CD14-positive monocyte (primary cell): Measurements from ENCODE around the gene ALDOC. TPM values are rescaled to one million over a fixed set of nuclear protein-coding genes. Genes with fewer than 3 reads are reported as not detected.
A peak's percentile ranks its signal among the peaks of the same experiment; 100 is the strongest.

Experiments used
- DNase-seq, 3 donors: peaks; one replicate each; pipeline ENCODE4 v3.0.0-alpha.2; 2011 to 2022
- H2AFZ ChIP-seq: 2 replicates; pipeline ENCODE4 v1.6.0; 2012; ENCODE audit warnings: mild to moderate bottlenecking, low read depth, low read length, inconsistent platforms; ENCODE audit not compliant: insufficient read depth, poor library complexity, severe bottlenecking
- H3K27ac ChIP-seq, 2 donors: 1 replicate in 1 of 2; 2 replicates in 1 of 2; pipeline ENCODE4 v1.5.1; 2012 to 2013; ENCODE audit warnings: low read length in 2 of 2, control low read depth in 1 of 2, inconsistent platforms in 1 of 2, low read depth in 1 of 2, mild to moderate bottlenecking in 1 of 2
- H3K27me3 ChIP-seq, 2 donors: one replicate each; pipeline versions ENCODE4 v1.6.0 to v1.6.1; 2011 to 2013; ENCODE audit warnings: low read length in 2 of 2; ENCODE audit not compliant: control insufficient read depth in 2 of 2, insufficient read depth in 2 of 2
- H3K36me3 ChIP-seq, 2 donors: replicated peaks in 1 of 2; 1 replicate in 1 of 2; 2 replicates in 1 of 2; pipeline versions ENCODE4 v1.5.1 to v1.6.1; 2012 to 2013; ENCODE audit warnings: low read length in 2 of 2, control low read depth in 1 of 2, inconsistent platforms in 1 of 2, mild to moderate bottlenecking in 1 of 2; ENCODE audit not compliant: insufficient read depth in 2 of 2, control insufficient read depth in 1 of 2
- H3K4me1 ChIP-seq, 2 donors: 1 replicate in 1 of 2; 2 replicates in 1 of 2; pipeline versions ENCODE4 v1.5.1 to v1.6.1; 2012 to 2013; ENCODE audit warnings: low read length in 2 of 2, control low read depth in 1 of 2, inconsistent platforms in 1 of 2, mild to moderate bottlenecking in 1 of 2, moderate library complexity in 1 of 2; ENCODE audit not compliant: insufficient read depth in 2 of 2, control insufficient read depth in 1 of 2
- H3K4me2 ChIP-seq: replicated peaks from 2 replicates; pipeline ENCODE3; 2012; ENCODE audit warnings: low read length, moderate library complexity, mild to moderate bottlenecking; ENCODE audit not compliant: poor library complexity, severe bottlenecking; ENCODE audit errors: extremely low read depth
- H3K4me3 ChIP-seq, 3 experiments: fragments of 200-600 bp in 1 of 3; sonication (generic) in 1 of 3; replicated peaks in 1 of 3; 1 replicate in 2 of 3; 2 replicates in 1 of 3; pipeline ENCODE4 v1.5.1; 2011 to 2013; ENCODE audit warnings: low read length in 3 of 3, mild to moderate bottlenecking in 3 of 3, control low read depth in 2 of 3, low read depth in 2 of 3, inconsistent platforms in 1 of 3, moderate library complexity in 1 of 3
- H3K79me2 ChIP-seq: 2 replicates; pipeline ENCODE4 v1.6.0; 2012; ENCODE audit warnings: mild to moderate bottlenecking, control low read depth, inconsistent platforms, low read length, moderate library complexity; ENCODE audit not compliant: insufficient read depth
- H3K9ac ChIP-seq: 2 replicates; pipeline ENCODE4 v1.6.0; 2017; ENCODE audit warnings: low read length, mild to moderate bottlenecking; ENCODE audit not compliant: insufficient read depth, poor library complexity, severe bottlenecking
- H3K9me3 ChIP-seq, 2 donors: replicated peaks in 1 of 2; 1 replicate in 1 of 2; 2 replicates in 1 of 2; pipeline versions ENCODE4 v1.5.1 to v1.6.1; 2012 to 2013; ENCODE audit warnings: low read length in 2 of 2, control low read depth in 1 of 2; ENCODE audit not compliant: control insufficient read depth in 1 of 2, insufficient read depth in 1 of 2
- H4K20me1 ChIP-seq: 2 replicates; pipeline ENCODE4 v1.6.0; 2012; ENCODE audit warnings: mild to moderate bottlenecking, low read length, control low read depth, moderate library complexity; ENCODE audit not compliant: insufficient read depth
- H3K27ac Mint-ChIP-seq, 7 donors: one replicate each; pipeline ENCODE4 v1.8.0; 2020; ENCODE audit warnings: mild to moderate bottlenecking in 7 of 7, mixed read lengths in 7 of 7, moderate library complexity in 6 of 7, inconsistent platforms in 2 of 7
- H3K27me3 Mint-ChIP-seq, 3 donors: one replicate each; pipeline ENCODE4 v1.8.0; 2021 to 2022; ENCODE audit warnings: low read depth in 3 of 3, mild to moderate bottlenecking in 3 of 3, mixed read lengths in 3 of 3, moderate library complexity in 3 of 3, inconsistent platforms in 1 of 3
- H3K36me3 Mint-ChIP-seq, 2 donors: one replicate each; pipeline ENCODE4 v1.8.0; 2020; ENCODE audit warnings: mixed read lengths in 2 of 2, inconsistent platforms in 1 of 2, mild to moderate bottlenecking in 1 of 2
- H3K4me1 Mint-ChIP-seq: one replicate; pipeline ENCODE4 v1.8.0; 2020; ENCODE audit warnings: mild to moderate bottlenecking, mixed read lengths
- H3K4me3 Mint-ChIP-seq, 2 donors: one replicate each; pipeline ENCODE4 v1.8.0; 2020; ENCODE audit warnings: mild to moderate bottlenecking in 2 of 2, mixed read lengths in 2 of 2, moderate library complexity in 1 of 2
- H3K9me3 Mint-ChIP-seq, 7 donors: one replicate each; pipeline ENCODE4 v1.8.0; 2020 to 2022; ENCODE audit warnings: mixed read lengths in 7 of 7, mild to moderate bottlenecking in 6 of 7, moderate library complexity in 6 of 7, inconsistent platforms in 2 of 7
- CTCF ChIP-seq: fragments of 200-600 bp; IDR thresholded peaks from one replicate; pipeline ENCODE4 v1.8.0; 2022; ENCODE audit warnings: antibody characterized with exemption, mild to moderate bottlenecking
- WGBS: methylation state at CpG from one replicate; pipeline ENCODE4 v1.1.5; 2013; ENCODE audit warnings: missing lambda C conversion rate; ENCODE audit not compliant: insufficient coverage; 5-methylcytosine and 5-hydroxymethylcytosine counted together
- intact Hi-C, 2 donors: fragments of 100-400 bp; cut with micrococcal nuclease; formaldehyde crosslinking; loops; one replicate each; pipeline versions ENCODE4 v1.15.0 to v1.15.1; 2023
- polyA plus RNA-seq, 3 donors: library from polyadenylated mRNA; depleted of rRNA in 1 of 3; unstranded in 2 of 3; stranded (reverse) in 1 of 3; fragments of 300-500 nt in 2 of 3; fragments of >200 nt in 1 of 3; fragmentation: Illumina TruSeq in 2 of 3; gene quantifications; 1 replicate in 2 of 3; 2 replicates in 1 of 3; pipeline ENCODE4 v1.2.3, GENCODE V29; 2012 to 2021

Gene ALDOC
- polyA plus RNA-seq, 3 donors, result 7.1 to 10.6 (median 9.8) TPM

- Mint-ChIP-seq H3K36me3 (peaks cover 69 to 78% of the 10 kb centered on the region in 2 donors), H3K27me3 (peaks cover 0 to 2% (median 0%) of the 10 kb centered on the region in 3 donors), H3K27ac (peak overlapping the region in 2 of 7 donors; percentile 7 to 73), H3K4me3 (no peak overlapping the region), H3K9me3 (no peaks in the 10 kb centered on the region), H3K4me1 (peaks cover 29% of the 10 kb centered on the region)
- H3K27me3 ChIP-seq, result no peaks in the 10 kb centered on the region
- no peak overlapping the region for H3K4me2 ChIP-seq
- peaks cover 20% of the 10 kb centered on the region for H3K79me2 ChIP-seq
- no peak for DNase-seq
- peaks cover 56 to 66% of the 10 kb centered on the region in 2 donors for H3K36me3 ChIP-seq
- intact Hi-C loops, result no loop called here
- no peaks in the 10 kb centered on the region for H3K9me3 ChIP-seq
- H3K4me3 ChIP-seq, result no peak overlapping the region
- peaks cover 24% of the 10 kb centered on the region for H4K20me1 ChIP-seq
- H2AFZ ChIP-seq, result no peak overlapping the region
- no peak overlapping the region for H3K27ac ChIP-seq
- no peak for TF ChIP-seq CTCF
- H3K9ac ChIP-seq, result no peak overlapping the region
- WGBS, result 95% methylated on average over 4 of the region's 6 CpGs
- peaks cover 28 to 33% of the 10 kb centered on the region in 2 donors for H3K4me1 ChIP-seq
Observed at GRCh38 chr17:28554565-28554964, 22.1 kb downstream of the ALDOC start.

GRCh38 chr17:28553000-28553505 is 23.6 kb downstream of the ALDOC start:
- Histone ChIP-seq H4K20me1 (peaks cover 37% of the 10 kb centered on the region), H3K9me3 (no peaks in the 10 kb centered on the region), H3K4me2 (peak overlapping the region; percentile 92), H3K9ac (no peak overlapping the region), H3K27ac (no peak overlapping the region), H3K27me3 (no peaks in the 10 kb centered on the region), H3K4me1 (peaks cover 44 to 48% of the 10 kb centered on the region in 2 donors), H3K36me3 (peaks cover 48 to 51% of the 10 kb centered on the region in 2 donors), H2AFZ (no peak overlapping the region), H3K79me2 (peaks cover 29% of the 10 kb centered on the region), H3K4me3 (peak overlapping the region in 1 of 3 experiments; percentile 83)
- DNase-seq, result no peak
- H3K36me3 Mint-ChIP-seq, result peaks cover 54 to 67% of the 10 kb centered on the region in 2 donors
- no peaks in the 10 kb centered on the region for H3K9me3 Mint-ChIP-seq
- intact Hi-C loops, result loop anchor here in 1 of 2 donors (2.0 kb wide), 1 partner anchor 24 kb away; the partner anchor contains the start of gene ALDOC
- WGBS, result 88% methylated on average over 5 of the region's 5 CpGs
- H3K4me3 Mint-ChIP-seq, result peak overlapping the region; percentile 82 to 92
- TF ChIP-seq CTCF, result no peak
- H3K27ac Mint-ChIP-seq, result peak overlapping the region in 6 of 7 donors; percentile 7 to 84 (median 78)
- H3K27me3 Mint-ChIP-seq, result peaks cover 0 to 2% (median 2%) of the 10 kb centered on the region in 3 donors
- peaks cover 44% of the 10 kb centered on the region for H3K4me1 Mint-ChIP-seq
